AG20443 (cell line): ENCODE measurements around the gene DENND11.

Source experiments
- DNase-seq: peaks from one replicate; pipeline ENCODE4 v3.0.0; 2012; ENCODE audit warnings: low spot score, mixed read lengths

DENND11 gene

DNA sequence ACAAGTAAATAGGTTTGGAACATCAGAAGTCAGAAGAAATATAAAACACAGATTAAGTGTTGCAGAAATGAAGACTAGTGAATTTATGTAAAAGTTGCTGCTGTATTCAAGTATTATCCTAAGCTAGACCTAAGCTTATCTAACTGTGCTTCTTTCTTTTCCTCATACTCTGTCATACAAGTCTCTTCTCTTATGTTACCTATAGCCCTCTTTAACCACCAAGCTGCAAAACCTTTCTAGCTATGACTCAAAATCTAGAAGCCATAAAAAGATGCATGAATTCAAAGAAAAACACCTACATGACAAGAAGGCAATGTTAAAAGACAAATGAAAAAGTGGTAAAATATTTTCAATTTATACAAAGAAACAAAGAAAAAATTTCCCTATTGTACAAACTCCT, 23.0 kb downstream of the DENND11 start:
- DNase-seq: no peak

GRCh38 chr7:141676618-141677017, 25.3 kb downstream of the DENND11 start:
- DNase-seq: no peak

DNA sequence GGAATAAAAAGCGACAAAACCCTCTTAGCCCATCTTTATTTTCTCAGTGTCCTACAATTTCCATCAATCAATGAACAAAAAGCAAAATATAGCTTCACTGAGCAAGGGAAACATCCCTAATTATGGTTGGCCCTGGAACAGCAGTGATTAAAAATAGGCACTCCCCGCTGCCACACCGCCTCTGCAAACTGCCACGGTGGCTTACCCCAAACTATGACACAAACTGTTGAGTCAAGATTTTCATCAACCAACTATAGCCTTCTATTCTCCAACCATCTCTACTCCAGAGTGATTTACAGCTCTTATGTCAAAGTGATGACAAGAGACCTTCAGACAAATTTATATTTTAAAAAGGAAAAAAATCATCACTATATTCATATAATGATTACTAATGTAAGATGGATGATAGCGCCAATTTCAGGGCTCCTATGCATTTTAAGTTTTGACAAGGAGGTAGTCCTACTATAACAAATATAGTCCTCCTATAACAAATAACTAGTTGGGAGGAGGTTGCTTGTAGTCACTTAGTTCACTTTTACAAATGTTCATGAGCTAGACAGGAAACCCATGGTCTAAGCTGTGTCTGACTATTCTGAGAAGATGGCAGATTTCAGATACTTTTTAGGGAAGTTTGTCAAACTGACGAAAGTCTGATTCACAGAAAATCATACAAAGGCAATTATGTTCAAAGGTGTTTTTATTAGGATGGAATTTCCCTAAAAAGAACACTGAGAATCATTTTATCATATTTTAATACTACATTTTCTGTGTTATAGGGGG, 26.3 kb downstream of the DENND11 start:
- no peak for DNase-seq

GRCh38 chr7:141674702-141675101, 27.3 kb downstream of the DENND11 start:
- no peak for DNase-seq

- DNase-seq: no peak
Measured at GRCh38 chr7:141674171-141674671, 27.7 kb downstream of the DENND11 start.

DNA sequence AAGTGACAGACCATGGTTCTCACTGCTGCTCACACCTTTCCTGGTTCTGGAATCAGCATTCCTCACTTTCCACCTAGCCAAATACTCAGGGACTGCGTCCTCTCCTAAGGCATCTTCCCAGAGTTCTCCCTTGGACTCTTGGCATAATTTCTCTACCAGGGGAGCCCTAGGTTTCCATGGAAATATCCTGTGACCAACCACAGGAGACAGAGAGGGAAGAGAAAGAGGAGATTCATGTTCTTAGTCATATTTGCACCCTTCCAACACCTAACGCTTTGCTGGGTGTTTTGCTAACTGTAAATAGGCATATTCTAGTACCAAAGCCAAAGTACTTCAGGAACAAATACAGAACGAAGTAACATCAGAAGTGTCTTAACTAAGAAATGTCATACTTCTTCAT, 28.6 kb downstream of the DENND11 start:
- DNase-seq: no peak

DNA sequence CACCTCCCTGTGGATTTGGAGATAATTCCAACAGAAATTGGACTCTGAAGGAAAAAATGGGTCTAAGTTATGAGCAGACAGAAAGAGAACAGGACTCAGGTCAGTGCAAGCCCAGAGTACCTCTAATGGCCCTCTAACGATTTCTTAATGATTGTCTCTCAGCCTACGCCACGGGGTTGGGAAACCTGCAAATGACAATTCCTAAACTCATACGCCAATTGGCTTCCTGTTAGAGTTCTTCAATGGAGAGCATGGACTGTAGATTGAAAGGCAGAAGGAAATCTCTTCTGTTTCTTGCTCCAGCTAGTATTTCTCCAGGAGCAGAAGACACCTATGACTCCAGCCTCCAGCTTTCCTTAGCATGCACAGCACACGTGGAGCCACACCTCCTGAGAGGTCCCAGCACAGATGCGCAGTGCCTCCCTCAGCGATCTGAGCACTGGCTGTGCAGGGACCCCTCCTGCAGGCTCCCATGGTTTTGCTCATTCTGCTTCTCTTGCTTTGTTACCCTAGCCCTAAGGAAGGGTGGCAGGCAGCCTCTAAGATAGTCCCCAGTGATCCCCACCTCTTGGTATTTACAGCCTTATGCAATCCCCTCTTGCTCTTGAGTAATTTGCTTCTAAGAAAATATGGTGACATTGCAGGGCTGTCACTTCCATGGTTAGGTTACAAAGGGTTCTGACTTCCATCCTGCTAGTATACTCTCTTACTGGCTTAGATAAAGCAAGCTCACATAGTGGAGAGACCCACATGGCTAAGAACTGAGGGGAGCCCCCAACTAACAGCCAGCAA, 30.1 kb downstream of the DENND11 start:
- no peak for DNase-seq

- DNase-seq: no peak
Measured at GRCh38 chr7:141668853-141669252, 33.1 kb downstream of the DENND11 start.

DNA sequence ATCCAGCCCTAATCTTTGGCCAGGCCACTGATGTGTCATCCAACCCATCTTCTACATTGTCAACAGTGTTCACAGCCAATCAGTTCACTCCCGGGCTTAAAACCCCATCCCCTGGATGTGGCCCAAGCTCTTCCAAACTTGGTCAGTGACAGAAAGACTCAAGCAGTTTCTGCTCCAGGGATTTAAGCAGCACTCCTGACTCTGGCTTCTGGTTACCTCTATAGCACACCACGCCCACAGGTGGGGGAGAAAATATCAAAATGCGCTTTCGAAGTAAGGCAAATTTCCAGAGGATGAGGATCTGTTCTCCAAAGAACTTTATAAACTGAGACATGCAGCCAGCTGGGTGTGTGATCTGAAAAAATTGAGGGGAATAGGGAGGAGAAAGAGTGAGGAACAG, 35.9 kb downstream of the DENND11 start:
- DNase-seq: no peak

GRCh38 chr7:141665208-141666035, 36.5 kb downstream of the DENND11 start:
- no peak for DNase-seq

DNA sequence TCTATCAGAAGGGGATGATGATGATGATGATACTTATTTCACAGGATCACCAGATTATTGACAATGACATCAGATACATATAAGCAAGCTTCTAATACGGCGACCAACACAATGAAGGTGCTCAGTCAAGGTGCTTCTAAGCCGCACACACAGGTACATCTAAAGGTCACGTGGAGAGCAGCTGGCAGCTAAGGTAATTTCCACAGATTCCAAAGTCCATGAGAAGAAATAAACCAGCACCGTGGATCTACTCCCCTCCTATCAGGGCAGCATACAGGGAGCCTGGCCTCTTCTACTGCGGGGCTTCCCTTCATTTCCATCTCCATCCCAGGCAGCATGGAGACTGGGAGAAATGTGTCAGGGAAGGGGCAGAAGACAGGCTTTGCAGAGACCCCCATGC, 37.5 kb downstream of the DENND11 start:
- DNase-seq: no peak

DNA sequence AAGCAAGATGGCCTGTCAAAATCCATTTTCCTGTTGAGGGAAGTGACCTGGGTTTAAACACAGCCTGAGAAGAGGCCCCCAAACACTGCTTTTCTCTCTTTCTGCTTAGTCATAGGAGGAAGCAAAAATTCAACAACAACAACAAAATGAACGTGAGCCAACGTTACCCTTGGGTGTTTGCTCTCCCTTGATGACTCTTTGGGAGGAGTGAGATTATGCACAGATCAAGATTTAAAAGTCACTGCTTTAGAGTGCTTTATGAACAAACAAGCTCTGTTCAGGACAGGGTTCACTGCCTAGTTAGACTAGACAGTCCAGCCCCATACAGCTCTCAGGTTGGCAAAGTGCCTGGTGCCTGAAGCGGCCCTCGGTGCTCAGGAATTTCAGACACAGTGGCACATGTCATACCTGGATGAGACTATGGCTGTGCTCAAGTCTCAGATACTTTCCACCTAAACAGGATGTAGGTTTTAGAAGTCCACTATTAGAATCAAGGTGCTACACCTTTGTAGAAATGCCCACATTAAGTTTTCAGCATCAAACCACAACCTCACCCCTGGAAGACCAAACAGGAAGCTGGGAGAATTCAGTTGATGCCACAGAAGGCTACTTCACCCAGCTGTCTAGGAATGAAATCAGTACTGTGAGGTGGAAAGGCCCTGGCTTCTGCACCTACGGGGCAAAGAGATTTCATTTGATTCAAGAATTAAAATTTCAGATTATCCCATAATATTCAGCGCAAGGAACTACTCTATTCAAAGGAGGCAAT, 38.7 kb downstream of the DENND11 start:
- no peak for DNase-seq

- no peak for DNase-seq
Measured at GRCh38 chr7:141660259-141660658, 41.7 kb downstream of the DENND11 start.

GRCh38 chr7:141659501-141659900, 42.5 kb downstream of the DENND11 start:
- DNase-seq: no peak

DNA sequence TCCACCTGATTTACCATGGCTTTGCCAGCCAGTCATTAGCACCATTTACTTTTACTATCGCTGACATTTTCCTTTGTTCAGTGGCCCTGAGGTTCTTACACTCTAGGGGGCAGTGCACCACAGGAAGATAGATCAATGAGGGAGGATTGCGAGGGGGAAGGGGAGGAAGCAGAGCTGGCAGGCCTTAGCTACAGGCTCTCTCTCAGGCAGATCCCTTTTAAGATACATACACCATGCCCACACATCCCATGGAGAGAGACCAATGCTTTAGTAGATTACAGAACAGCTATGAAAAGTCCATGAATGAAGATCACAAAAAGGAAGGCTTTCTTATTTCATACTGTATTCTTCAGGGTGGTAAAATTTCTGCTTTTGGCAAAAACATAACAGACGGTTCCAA, 47.4 kb downstream of the DENND11 start:
- DNase-seq: peak; percentile 70

- no peak for DNase-seq
Measured at GRCh38 chr7:141652691-141653090, 49.3 kb downstream of the DENND11 start.
